ENCODE measurements around the gene COP1. TPM values are rescaled to one million over a fixed set of nuclear protein-coding genes. Genes with fewer than 3 reads are reported as not detected.

The COP1 gene
- total RNA-seq, 1 donor from 2014 or later, result 46.3 TPM

GRCh38 chr1:176068901-176069300 is 138.2 kb downstream of the COP1 start:
- Histone ChIP-seq H3K4me1 (no peaks in the 10 kb centered on the region), H3K9me3 (no peaks in the 10 kb centered on the region), H3K27ac (no peak overlapping the region), H3K36me3 (peaks cover 14% of the 10 kb centered on the region), H3K27me3 (ENCODE audit: low read depth) (no peaks in the 10 kb centered on the region), H3K4me3 (no peak overlapping the region)
- DNase-seq (no peak), ATAC-seq (no peak)
- TF ChIP-seq CTCF (IDR thresholded peaks at IDR 0.05), result no peak
- intact Hi-C loops (cut with DNase I), result no loop called here

- H3K4me3 ChIP-seq, result no peak overlapping the region
- TF ChIP-seq CTCF (IDR thresholded peaks at IDR 0.05), result no peak
- H3K27me3 ChIP-seq (ENCODE audit: low read depth), result no peaks in the 10 kb centered on the region
- H3K27ac ChIP-seq, result no peak overlapping the region
- peaks cover 14% of the 10 kb centered on the region for H3K36me3 ChIP-seq
- intact Hi-C loops (cut with DNase I), result no loop called here
- no peaks in the 10 kb centered on the region for H3K9me3 ChIP-seq
- DNase-seq (no peak), ATAC-seq (no peak)
- H3K4me1 ChIP-seq, result no peaks in the 10 kb centered on the region
These were observed 138.8 kb downstream of the COP1 start for GRCh38 chr1:176068256-176068655.

- intact Hi-C loops (cut with DNase I), result no loop called here
- H3K27ac ChIP-seq, result no peak overlapping the region
- ATAC-seq (no peak), DNase-seq (no peak)
- no peaks in the 10 kb centered on the region for H3K4me1 ChIP-seq
- H3K36me3 ChIP-seq, result peaks cover 7% of the 10 kb centered on the region
- H3K9me3 ChIP-seq, result no peaks in the 10 kb centered on the region
- TF ChIP-seq CTCF (IDR thresholded peaks at IDR 0.05), result no peak
- H3K4me3 ChIP-seq, result no peak overlapping the region
- no peaks in the 10 kb centered on the region for H3K27me3 ChIP-seq (ENCODE audit: low read depth)
These were observed 140.4 kb downstream of the COP1 start for GRCh38 chr1:176066709-176067108.

GRCh38 chr1:176058686-176059085 is 148.4 kb downstream of the COP1 start:
- DNase-seq (no peak), ATAC-seq (peak; percentile 37 to 64)
- no peak for TF ChIP-seq CTCF (IDR thresholded peaks at IDR 0.05)
- Histone ChIP-seq H3K27me3 (ENCODE audit: low read depth) (no peaks in the 10 kb centered on the region), H3K4me1 (no peaks in the 10 kb centered on the region), H3K4me3 (no peak overlapping the region), H3K36me3 (no peaks in the 10 kb centered on the region), H3K9me3 (no peaks in the 10 kb centered on the region), H3K27ac (no peak overlapping the region)
- intact Hi-C loops (cut with DNase I), result no loop called here

GRCh38 chr1:176056312-176056711 is 150.8 kb downstream of the COP1 start:
- DNase-seq (no peak), ATAC-seq (no peak)
- H3K9me3 ChIP-seq, result no peaks in the 10 kb centered on the region
- no peaks in the 10 kb centered on the region for H3K27me3 ChIP-seq (ENCODE audit: low read depth)
- intact Hi-C loops (cut with DNase I), result no loop called here
- H3K27ac ChIP-seq, result no peak overlapping the region
- no peak for TF ChIP-seq CTCF (IDR thresholded peaks at IDR 0.05)
- H3K4me3 ChIP-seq, result no peak overlapping the region
- H3K36me3 ChIP-seq, result no peaks in the 10 kb centered on the region
- no peaks in the 10 kb centered on the region for H3K4me1 ChIP-seq

GRCh38 chr1:176055398-176055797 is 151.7 kb downstream of the COP1 start:
- ATAC-seq, result no peak
- H3K36me3 ChIP-seq, result no peaks in the 10 kb centered on the region
- intact Hi-C loops (cut with DNase I), result no loop called here

More at GRCh38 chr1:176055398-176055797, 151.7 kb downstream of the COP1 start:
- Histone ChIP-seq H3K27ac (no peak overlapping the region), H3K9me3 (no peaks in the 10 kb centered on the region), H3K4me3 (no peak overlapping the region), H3K4me1 (no peaks in the 10 kb centered on the region), H3K27me3 (ENCODE audit: low read depth) (no peaks in the 10 kb centered on the region)
- DNase-seq, result no peak
- no peak for TF ChIP-seq CTCF (IDR thresholded peaks at IDR 0.05)

All from lower lobe of right lung (tissue), 2 donors.